Thyroid gland (tissue), 4 donors: Measurements from ENCODE around the gene CCP110. TPM values are rescaled to one million over a fixed set of nuclear protein-coding genes. Genes with fewer than 3 reads are reported as not detected.
A peak's percentile ranks its signal among the peaks of the same experiment; 100 is the strongest.

ENCODE experiments used
- DNase-seq, 2 donors: peaks; one replicate each; pipeline ENCODE4 v3.0.0-alpha.2; 2019
- H3K27ac ChIP-seq, 3 donors: fragments of 200-600 bp; sonication (generic); 1 replicate in 2 of 3; 2 replicates in 1 of 3; pipeline ENCODE4 v1.5.1; 2016 to 2019; ENCODE audit warnings: mild to moderate bottlenecking in 1 of 3, moderate library complexity in 1 of 3
- H3K27me3 ChIP-seq: fragments of 200-600 bp; sonication (generic); one replicate; pipeline ENCODE4 v1.5.1; 2019
- H3K36me3 ChIP-seq, 2 donors: fragments of 200-600 bp; sonication (generic); one replicate each; pipeline ENCODE4 v1.5.1; 2016 to 2019
- H3K4me1 ChIP-seq, 2 donors: fragments of 200-600 bp; sonication (generic); one replicate each; pipeline ENCODE4 v1.5.1; 2017 to 2019
- H3K4me3 ChIP-seq, 3 donors: fragments of 200-600 bp; sonication (generic); replicated peaks in 1 of 3; 1 replicate in 2 of 3; 2 replicates in 1 of 3; pipeline ENCODE4 v1.5.1; 2016; ENCODE audit warnings: mild to moderate bottlenecking in 1 of 3
- H3K9me3 ChIP-seq: fragments of 200-600 bp; sonication (generic); one replicate; pipeline ENCODE4 v1.5.1; 2017
- CTCF ChIP-seq, 6 experiments: fragments of 200-600 bp in 3 of 6; fragments of 450-650 bp in 3 of 6; sonication (generic) in 3 of 6; IDR thresholded peaks; one replicate each; pipeline ENCODE4 v1.5.1; 2016 to 2019; ENCODE audit warnings: antibody characterized with exemption in 6 of 6, mild to moderate bottlenecking in 2 of 6, inconsistent platforms in 1 of 6, moderate library complexity in 1 of 6
- POLR2A ChIP-seq, 2 donors: fragments of 450-650 bp; IDR thresholded peaks; one replicate each; pipeline ENCODE4 v1.6.1; 2017; ENCODE audit warnings: antibody characterized with exemption in 2 of 2, mild to moderate bottlenecking in 2 of 2, moderate library complexity in 1 of 2
- WGBS, 2 donors: methylation state at CpG; one replicate each; pipeline ENCODE4 v1.1.5; 2017; 5-methylcytosine and 5-hydroxymethylcytosine counted together
- intact Hi-C: fragments of 100-400 bp; cut with DNase I; formaldehyde crosslinking; loops from one replicate; pipeline ENCODE4 v1.15.1; 2023
- total RNA-seq, 4 donors: library from RNA; depleted of rRNA; stranded (reverse); fragments of >200 nt; gene quantifications; one replicate each; pipeline ENCODE4 v1.2.3, GENCODE V29; 2016

CCP110 gene
- total RNA-seq, 4 donors from 2014 or later, result 19.5 to 27.8 (median 24.0) TPM

GRCh38 chr16:19555938-19556771, 32.4 kb downstream of the CCP110 start:
- Histone ChIP-seq H3K4me1 (peaks cover 0 to 11% of the 10 kb centered on the region in 2 donors), H3K9me3 (no peaks in the 10 kb centered on the region), H3K27me3 (no peaks in the 10 kb centered on the region), H3K36me3 (peaks cover 0 to 9% of the 10 kb centered on the region in 2 donors), H3K4me3 (peak overlapping the region; percentile 35 to 66 (median 63)), H3K27ac (peak overlapping the region; percentile 67 to 92 (median 85))
- DNase-seq, result no peak
- WGBS, 2 donors, result 37 to 72% methylated on average over 9 to 18 of the region's 19 CpGs
- no peak for TF ChIP-seq POLR2A (IDR thresholded peaks at IDR 0.05)
- TF ChIP-seq CTCF (IDR thresholded peaks at IDR 0.05), result no peak
- intact Hi-C loops, result loop anchor here (5.0 kb wide), 1 partner anchor 34 kb away; the partner anchor contains the start of genes CCP110 and GDE1

DNA sequence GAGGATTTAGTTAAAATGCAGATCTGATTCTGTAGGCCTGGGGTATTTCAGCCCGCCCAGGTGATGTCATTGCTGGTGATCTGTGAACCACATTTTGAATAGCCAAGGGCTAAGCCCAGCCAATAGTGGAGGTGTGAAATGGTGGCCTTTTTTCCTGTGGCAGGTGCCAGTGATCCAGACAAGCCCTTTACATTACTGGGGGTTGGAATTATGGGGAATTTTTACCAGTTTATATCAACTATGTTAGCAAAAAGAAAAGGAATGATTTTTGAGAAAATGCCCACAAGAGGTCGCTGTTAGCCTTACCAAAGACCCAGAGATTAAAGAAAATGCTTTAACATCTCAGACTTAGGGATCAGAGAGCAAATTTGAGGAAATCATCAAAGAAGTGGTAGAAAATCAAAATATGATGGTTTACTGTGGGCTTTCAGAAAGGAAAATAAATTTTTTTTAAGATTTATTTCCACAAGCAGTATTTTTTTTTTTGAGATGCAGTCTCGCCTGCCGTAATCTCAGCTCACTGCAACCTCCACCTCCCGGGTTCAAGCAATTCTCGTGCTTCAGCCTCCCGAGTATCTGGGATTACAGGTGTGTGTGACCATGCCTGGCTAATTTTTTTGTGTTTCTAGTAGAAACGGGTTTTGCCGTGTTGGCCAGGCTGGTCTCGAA, 35.6 kb downstream of the CCP110 start:
- H3K9me3 ChIP-seq, result no peaks in the 10 kb centered on the region
- no peak overlapping the region for H3K4me3 ChIP-seq
- WGBS, 2 donors, result 79 to 83% methylated on average over 10 of the region's 10 CpGs
- no peak for TF ChIP-seq POLR2A (IDR thresholded peaks at IDR 0.05)
- peak; percentile 15 to 68 (median 50) for TF ChIP-seq CTCF (IDR thresholded peaks at IDR 0.05)
- no peaks in the 10 kb centered on the region for H3K36me3 ChIP-seq
- H3K27ac ChIP-seq, result no peak overlapping the region
- intact Hi-C loops, result loop anchor here (5.0 kb wide), 1 partner anchor 37 kb away; the partner anchor contains the start of genes CCP110 and GDE1
- no peaks in the 10 kb centered on the region for H3K27me3 ChIP-seq
- H3K4me1 ChIP-seq, result peaks cover 0 to 11% of the 10 kb centered on the region in 2 donors
- no peak for DNase-seq

DNA sequence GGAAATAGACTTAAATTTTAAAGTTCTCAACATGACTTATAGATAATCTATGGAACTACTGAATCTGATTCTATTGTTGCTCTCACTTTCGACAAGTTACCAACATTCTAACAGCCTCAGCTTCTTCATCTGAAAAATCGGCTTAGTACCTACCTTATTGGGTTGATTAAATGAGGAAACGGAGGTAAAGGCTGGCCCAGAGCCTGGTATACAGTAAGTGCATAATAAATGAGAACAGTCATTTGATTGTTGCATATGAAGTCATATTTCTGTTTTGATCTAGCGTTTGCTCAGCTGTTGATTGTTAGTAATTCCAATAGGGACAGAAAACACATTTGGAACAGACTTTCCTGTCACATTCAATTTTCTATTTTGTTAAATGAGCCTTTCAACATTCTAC, 36.3 kb downstream of the CCP110 start:
- TF ChIP-seq CTCF (IDR thresholded peaks at IDR 0.05) (no peak), POLR2A (IDR thresholded peaks at IDR 0.05) (no peak)
- Histone ChIP-seq H3K4me1 (peaks cover 0 to 6% of the 10 kb centered on the region in 2 donors), H3K4me3 (no peak overlapping the region), H3K36me3 (peaks cover 2% of the 10 kb centered on the region in 2 donors), H3K27me3 (no peaks in the 10 kb centered on the region), H3K27ac (no peak overlapping the region), H3K9me3 (no peaks in the 10 kb centered on the region)
- DNase-seq, result no peak
- 94 to 96% methylated on average over 4 of the region's 4 CpGs for WGBS, 2 donors
- intact Hi-C loops, result no loop called here

DNA sequence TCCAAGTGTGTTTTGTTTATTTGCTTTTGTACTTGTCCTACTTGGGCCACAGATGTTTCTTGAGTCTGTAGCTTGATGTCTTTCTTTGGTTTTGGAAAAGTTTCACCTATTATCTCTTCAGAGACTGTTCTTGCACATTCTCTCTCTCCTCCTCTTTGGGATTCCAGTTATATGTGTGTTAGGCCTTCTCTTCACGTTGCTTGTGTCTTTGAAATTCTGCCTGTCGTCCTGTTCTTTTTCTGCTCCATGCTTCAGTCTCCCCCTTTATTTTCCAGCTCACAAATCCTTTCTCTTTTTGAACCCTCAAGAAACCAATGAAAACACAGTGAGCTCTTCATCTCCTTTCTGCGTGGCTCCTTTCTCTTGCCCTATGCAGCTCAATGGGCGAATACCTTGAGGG, 39.6 kb downstream of the CCP110 start:
- DNase-seq, result no peak
- Histone ChIP-seq H3K36me3 (peaks cover 9 to 14% of the 10 kb centered on the region in 2 donors), H3K27me3 (no peaks in the 10 kb centered on the region), H3K4me1 (no peaks in the 10 kb centered on the region), H3K27ac (no peak overlapping the region), H3K4me3 (no peak overlapping the region), H3K9me3 (no peaks in the 10 kb centered on the region)
- TF ChIP-seq POLR2A (IDR thresholded peaks at IDR 0.05) (no peak), CTCF (IDR thresholded peaks at IDR 0.05) (no peak)
- intact Hi-C loops, result no loop called here
- whole genome bisulfite sequencing, 2 donors, result 86 to 98% methylated on average over 4 of the region's 4 CpGs

DNA sequence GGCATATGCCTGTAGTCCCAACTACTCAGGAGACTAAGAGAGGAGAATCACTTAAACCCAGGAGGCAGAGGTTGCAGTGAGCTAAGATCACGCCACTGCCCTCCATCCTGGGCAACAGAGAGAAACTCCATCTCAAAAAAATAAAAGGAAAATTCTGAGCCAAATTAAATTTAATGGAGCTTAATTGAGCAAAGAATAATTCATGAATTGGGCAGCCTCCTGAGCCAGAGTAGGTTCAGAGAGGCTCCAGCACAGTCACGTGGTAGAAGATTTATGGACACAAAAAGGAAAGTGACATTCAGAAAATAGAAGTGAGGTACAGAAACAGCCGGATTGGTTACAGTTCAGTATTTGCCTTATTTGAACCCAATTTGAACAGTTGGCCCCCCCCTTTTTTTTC, 42.6 kb downstream of the CCP110 start:
- no peaks in the 10 kb centered on the region for H3K9me3 ChIP-seq
- H3K36me3 ChIP-seq, result peaks cover 22 to 28% of the 10 kb centered on the region in 2 donors
- no peak overlapping the region for H3K27ac ChIP-seq
- 97 to 99% methylated on average over 3 of the region's 3 CpGs for whole genome bisulfite sequencing, 2 donors
- no peak for DNase-seq
- no peak for TF ChIP-seq CTCF (IDR thresholded peaks at IDR 0.05)
- TF ChIP-seq POLR2A (IDR thresholded peaks at IDR 0.05), result no peak
- intact Hi-C loops, result no loop called here
- H3K4me3 ChIP-seq, result no peak overlapping the region
- no peaks in the 10 kb centered on the region for H3K27me3 ChIP-seq
- H3K4me1 ChIP-seq, result no peaks in the 10 kb centered on the region
